A673 (cell line): Measurements from ENCODE around the gene EIF4E3. TPM values are rescaled to one million over a fixed set of nuclear protein-coding genes. Genes with fewer than 3 reads are reported as not detected.

ENCODE experiments used
- BruUV-seq: library from RNA; stranded (reverse); fragments of 400-500 nt; replicated peaks from 2 replicates; lab custom pipeline; 2021; lab: Mats Ljungman, UMichigan
- CTCF ChIA-PET: fragments of 300-600 bp; sonication (Branson Sonifier 250); formaldehyde crosslinking; loops from one replicate; lab custom pipeline; 2022; ENCODE audit warnings: antibody characterized with exemption; lab: Charles Lee
- POLR2A ChIA-PET: fragments of 300-600 bp; sonication (Branson Sonifier 250); formaldehyde crosslinking; loops from one replicate; lab custom pipeline; 2022; ENCODE audit warnings: antibody characterized with exemption; ENCODE audit not compliant: low non-redundant PET; lab: Charles Lee
- DNase-seq: peaks from one replicate; pipeline ENCODE4 v3.0.0-alpha.2; 2015; ENCODE audit warnings: low spot score
- H3K27ac ChIP-seq: fragments of 200-600 bp; sonication (generic); 2 replicates; pipeline ENCODE4 v1.5.1; 2016; ENCODE audit warnings: mixed run types, low read depth, mild to moderate bottlenecking, mixed read lengths, antibody characterized with exemption, low read length; ENCODE audit not compliant: poor library complexity, severe bottlenecking
- H3K27me3 ChIP-seq: fragments of 200-600 bp; sonication (generic); replicated peaks from 2 replicates; pipeline ENCODE4 v1.6.1; 2017; ENCODE audit warnings: mixed run types, low read depth, mild to moderate bottlenecking, mixed read lengths, antibody characterized with exemption, low read length; ENCODE audit not compliant: insufficient read depth, poor library complexity
- H3K36me3 ChIP-seq: fragments of 200-600 bp; sonication (generic); 2 replicates; pipeline ENCODE4 v1.6.1; 2016; ENCODE audit warnings: mixed run types, mild to moderate bottlenecking, mixed read lengths, antibody characterized with exemption, low read length; ENCODE audit not compliant: insufficient read depth, poor library complexity, severe bottlenecking
- H3K4me1 ChIP-seq: fragments of 200-600 bp; sonication (generic); 2 replicates; pipeline ENCODE4 v1.6.1; 2017; ENCODE audit warnings: mixed run types, mild to moderate bottlenecking, mixed read lengths, antibody characterized with exemption, low read length; ENCODE audit not compliant: insufficient read depth, poor library complexity, severe bottlenecking
- H3K4me3 ChIP-seq: fragments of 200-600 bp; sonication (generic); 2 replicates; pipeline ENCODE4 v1.5.1; 2016; ENCODE audit warnings: low read depth, mixed run types, mild to moderate bottlenecking, mixed read lengths, low read length; ENCODE audit not compliant: poor library complexity, severe bottlenecking
- H3K9me3 ChIP-seq: fragments of 200-600 bp; sonication (generic); 2 replicates; pipeline ENCODE4 v1.6.1; 2016; ENCODE audit warnings: mixed run types, low read depth, mild to moderate bottlenecking, mixed read lengths, antibody characterized with exemption, low read length; ENCODE audit not compliant: poor library complexity, severe bottlenecking
- EZH2 ChIP-seq: fragments of 200-600 bp; sonication (generic); IDR thresholded peaks from 2 replicates; pipeline ENCODE4 v1.6.1; 2017; ENCODE audit warnings: borderline replicate concordance, low read depth, mild to moderate bottlenecking, mixed read lengths, antibody characterized with exemption, low read length; ENCODE audit not compliant: poor library complexity, severe bottlenecking
- intact Hi-C: fragments of 100-400 bp; cut with micrococcal nuclease; formaldehyde crosslinking; loops from one replicate; pipeline ENCODE4 v1.10.0; 2022; ENCODE audit not compliant: unreplicated experiment
- total RNA-seq: library from RNA; stranded (reverse); gene quantifications from 2 replicates; pipeline ENCODE4 v1.2.3, GENCODE V29; 2021
- TF ChIP-seq, protein P1 (sequence below): fragments of 300-800, 200-600 bp; sonication (generic); conservative IDR thresholded peaks from 2 replicates; pipeline ENCODE4 v1.5.1; 2017; ENCODE audit warnings: low read depth, mild to moderate bottlenecking, antibody characterized with exemption, low read length, moderate library complexity, mixed read lengths

Gene EIF4E3
- total RNA-seq, 1 experiment from 2014 or later = 3.1 TPM

DNA sequence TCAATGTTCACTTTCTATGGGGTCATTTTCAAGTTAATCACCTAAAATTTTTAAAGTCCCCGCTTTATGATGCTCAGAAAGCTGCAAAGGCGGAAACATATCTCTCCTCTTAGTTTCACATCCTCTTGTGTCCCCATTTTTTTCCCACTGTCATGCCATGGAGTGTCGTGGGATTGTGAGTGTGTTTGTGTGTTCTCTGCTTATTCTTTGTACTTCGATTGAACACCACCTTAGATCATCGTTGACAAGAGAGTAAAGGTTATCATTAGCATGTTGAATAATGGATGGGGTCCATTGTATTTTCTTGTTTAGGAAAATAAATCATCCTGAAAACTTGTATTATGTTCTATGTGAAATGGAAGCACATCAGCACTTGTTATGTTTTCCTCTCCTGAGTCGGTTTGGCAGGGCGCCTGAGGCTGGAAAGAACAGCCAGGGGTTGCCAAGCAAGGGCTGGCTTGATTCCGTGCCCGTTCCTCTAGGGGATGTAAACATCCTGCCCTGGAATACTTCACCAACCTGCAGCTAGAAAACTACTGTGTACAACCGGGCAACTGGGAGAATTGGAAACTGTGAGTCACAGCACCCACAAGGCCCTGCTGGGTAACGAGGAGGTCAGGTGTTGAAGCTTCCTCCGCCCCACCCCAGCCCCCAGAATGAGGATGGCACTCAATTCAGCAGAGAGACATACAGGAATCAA, 67.2 kb downstream of the EIF4E3 start:
- no peak for DNase-seq
- intact Hi-C loops = loop anchor here (10.0 kb wide), 1 partner anchor 1113 kb away; no protein-coding TSS in a partner anchor
- no peaks in the 10 kb centered on the region for H3K9me3 ChIP-seq
- H3K4me3 ChIP-seq = no peak overlapping the region
- no peaks in the 10 kb centered on the region for H3K4me1 ChIP-seq
- no peaks in the 10 kb centered on the region for H3K27me3 ChIP-seq
- H3K36me3 ChIP-seq = no peaks in the 10 kb centered on the region
- TF ChIP-seq, protein P1, sequence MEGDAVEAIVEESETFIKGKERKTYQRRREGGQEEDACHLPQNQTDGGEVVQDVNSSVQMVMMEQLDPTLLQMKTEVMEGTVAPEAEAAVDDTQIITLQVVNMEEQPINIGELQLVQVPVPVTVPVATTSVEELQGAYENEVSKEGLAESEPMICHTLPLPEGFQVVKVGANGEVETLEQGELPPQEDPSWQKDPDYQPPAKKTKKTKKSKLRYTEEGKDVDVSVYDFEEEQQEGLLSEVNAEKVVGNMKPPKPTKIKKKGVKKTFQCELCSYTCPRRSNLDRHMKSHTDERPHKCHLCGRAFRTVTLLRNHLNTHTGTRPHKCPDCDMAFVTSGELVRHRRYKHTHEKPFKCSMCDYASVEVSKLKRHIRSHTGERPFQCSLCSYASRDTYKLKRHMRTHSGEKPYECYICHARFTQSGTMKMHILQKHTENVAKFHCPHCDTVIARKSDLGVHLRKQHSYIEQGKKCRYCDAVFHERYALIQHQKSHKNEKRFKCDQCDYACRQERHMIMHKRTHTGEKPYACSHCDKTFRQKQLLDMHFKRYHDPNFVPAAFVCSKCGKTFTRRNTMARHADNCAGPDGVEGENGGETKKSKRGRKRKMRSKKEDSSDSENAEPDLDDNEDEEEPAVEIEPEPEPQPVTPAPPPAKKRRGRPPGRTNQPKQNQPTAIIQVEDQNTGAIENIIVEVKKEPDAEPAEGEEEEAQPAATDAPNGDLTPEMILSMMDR = no peak
- no peak for TF ChIP-seq EZH2
- no TSS peak for BruUV-seq
- ChIA-PET CTCF (no interaction called here), POLR2A (no interaction called here)
- H3K27ac ChIP-seq = no peak overlapping the region

DNA sequence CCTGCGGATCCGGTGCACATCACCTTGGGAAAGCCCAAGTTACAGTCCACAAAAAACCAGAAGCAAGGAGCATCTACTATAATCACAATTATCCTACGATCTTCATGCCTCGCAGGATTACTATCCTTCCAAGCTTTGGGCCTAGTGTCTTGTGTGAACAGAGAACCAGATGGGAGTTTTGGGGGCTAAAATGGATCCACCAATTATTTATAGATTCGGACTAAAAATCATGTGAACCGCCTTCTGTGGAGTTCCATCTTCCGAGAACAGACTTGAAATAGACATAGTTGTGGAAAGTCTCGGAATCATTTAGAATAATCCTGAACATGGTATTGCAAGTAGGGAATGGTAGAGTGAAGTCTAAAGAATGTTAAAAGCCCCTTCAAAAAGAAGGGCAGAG, 70.1 kb downstream of the EIF4E3 start:
- H3K27ac ChIP-seq = no peak overlapping the region
- CTCF ChIA-PET = interaction anchor here (0.6 kb wide), 2 partner anchors 1532 to 1555 kb away, joined by 3 to 7 read pairs; no protein-coding TSS in a partner anchor
- no peak for DNase-seq
- POLR2A ChIA-PET = interaction anchor here (0.6 kb wide), 1 partner anchor 1535 kb away, joined by 4 read pairs; no protein-coding TSS in a partner anchor
- H3K9me3 ChIP-seq = no peaks in the 10 kb centered on the region
- intact Hi-C loops = loop anchor here (10.0 kb wide), 1 partner anchor 1110 kb away; no protein-coding TSS in a partner anchor
- H3K4me1 ChIP-seq = peaks cover 5% of the 10 kb centered on the region
- no TSS peak for BruUV-seq
- no peaks in the 10 kb centered on the region for H3K36me3 ChIP-seq
- H3K27me3 ChIP-seq = no peaks in the 10 kb centered on the region
- no peak overlapping the region for H3K4me3 ChIP-seq
- TF ChIP-seq EZH2 = no peak
- TF ChIP-seq, protein P1 = no peak

DNA sequence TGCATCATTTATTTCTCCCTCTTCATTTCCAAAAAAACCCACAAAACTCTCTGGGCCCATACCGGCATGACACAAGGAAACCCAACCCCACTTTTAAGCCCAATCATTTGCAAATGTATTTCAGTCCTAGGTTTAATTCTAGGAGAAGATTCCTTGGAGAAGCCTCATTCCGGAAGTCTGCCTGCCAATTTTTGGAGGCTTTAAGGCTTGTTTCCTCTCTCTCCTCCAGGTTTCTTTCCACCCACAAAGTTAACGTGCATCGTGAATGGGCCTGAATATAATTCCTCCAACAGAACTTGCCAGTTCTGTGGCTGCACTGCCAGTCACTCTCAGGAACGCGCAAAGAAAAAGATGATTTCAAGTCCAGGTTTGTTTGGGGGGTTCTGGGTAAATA, 71.8 kb downstream of the EIF4E3 start:
- no TSS peak for BruUV-seq
- no peak for DNase-seq
- TF ChIP-seq, protein P1 = no peak
- TF ChIP-seq EZH2 = no peak
- no peaks in the 10 kb centered on the region for H3K36me3 ChIP-seq
- H3K4me3 ChIP-seq = no peak overlapping the region
- H3K27ac ChIP-seq = no peak overlapping the region
- ChIA-PET CTCF (interaction anchor here (0.5 to 1.1 kb wide), 4 partner anchors 425 to 1122 kb away, joined by 3 to 7 read pairs (median 3); no protein-coding TSS in a partner anchor), POLR2A (no interaction called here)
- intact Hi-C loops = loop anchor here (2.0 to 10.0 kb wide), 2 partner anchors 1109 to 1589 kb away; no protein-coding TSS in a partner anchor
- H3K4me1 ChIP-seq = peaks cover 5% of the 10 kb centered on the region
- H3K9me3 ChIP-seq = no peaks in the 10 kb centered on the region
- no peaks in the 10 kb centered on the region for H3K27me3 ChIP-seq
